ENCODE data around the gene ANKRD33B.
A peak's percentile ranks its signal among the peaks of the same experiment; 100 is the strongest.
"Not testable (repeated sequence)": the region's sequence is repeated elsewhere in the genome, so short reads cannot be mapped to it uniquely, and the experiment has no call there.

The ANKRD33B gene

DNA sequence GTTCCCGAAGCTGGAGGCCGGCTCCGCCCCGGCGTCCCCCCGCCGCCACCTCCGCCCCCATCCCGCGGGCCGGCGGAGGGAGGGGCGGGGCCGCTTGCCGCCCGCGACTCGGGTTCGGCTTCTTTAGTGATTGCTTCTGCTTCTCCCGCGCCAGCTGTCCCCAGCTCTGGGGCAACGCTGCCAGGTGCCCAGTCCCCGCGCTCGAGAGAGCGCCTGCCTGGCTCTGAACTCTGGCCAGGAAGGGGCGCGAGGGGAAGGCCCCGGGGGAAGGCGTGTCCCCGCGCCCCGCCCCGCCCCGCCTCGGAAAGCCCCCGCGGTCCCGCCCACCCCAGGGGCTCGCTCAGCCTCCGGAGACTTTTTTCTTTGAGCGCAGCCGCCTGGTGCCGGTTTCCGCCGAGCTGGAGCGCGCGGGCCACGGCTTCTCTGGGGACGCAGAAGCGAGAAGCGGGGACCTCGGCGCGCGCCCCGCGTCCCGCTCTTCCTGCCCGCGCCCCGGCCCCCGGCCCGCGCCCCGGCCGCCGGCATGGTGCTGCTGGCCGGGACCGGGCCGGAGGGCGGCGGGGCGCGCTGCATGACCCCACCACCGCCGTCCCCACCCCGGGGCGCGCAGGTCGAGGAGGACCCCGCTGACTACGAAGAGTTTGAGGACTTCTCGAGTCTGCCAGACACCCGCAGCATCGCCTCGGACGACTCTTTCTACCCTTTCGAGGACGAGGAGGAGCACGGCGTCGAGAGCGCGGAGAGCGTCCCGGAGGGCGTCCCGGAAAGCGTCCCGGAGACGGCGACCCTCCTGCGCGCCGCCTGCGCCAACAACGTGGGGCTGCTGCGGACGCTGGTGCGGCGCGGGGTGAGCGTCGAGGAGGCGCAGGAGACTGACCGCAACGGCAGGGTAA, at the start of gene ANKRD33B:
TSS of gene ANKRD33B (plus strand) at position 126 of the 893 bp plus-strand sequence. CDS start at position 524, 398 bp downstream.
- H3K27me3 Mint-ChIP-seq: peaks cover 75% of the 10 kb centered on the region
- H3K4me3 Mint-ChIP-seq: peak within 1 kb of the TSS; percentile 82
- CTCF ChIA-PET: interaction anchor here (1.2 kb wide), 1 partner anchor 63 kb away, joined by 6 read pairs; no protein-coding TSS in a partner anchor
- H3K27ac Mint-ChIP-seq: no peak within 1 kb of the TSS
- no peaks in the 10 kb centered on the region for H3K9me3 Mint-ChIP-seq
- H3K36me3 Mint-ChIP-seq: no peaks in the 10 kb centered on the region
- peaks cover 24% of the 10 kb centered on the region for H3K4me1 Mint-ChIP-seq
- DNase-seq: peak; percentile 87

DNA sequence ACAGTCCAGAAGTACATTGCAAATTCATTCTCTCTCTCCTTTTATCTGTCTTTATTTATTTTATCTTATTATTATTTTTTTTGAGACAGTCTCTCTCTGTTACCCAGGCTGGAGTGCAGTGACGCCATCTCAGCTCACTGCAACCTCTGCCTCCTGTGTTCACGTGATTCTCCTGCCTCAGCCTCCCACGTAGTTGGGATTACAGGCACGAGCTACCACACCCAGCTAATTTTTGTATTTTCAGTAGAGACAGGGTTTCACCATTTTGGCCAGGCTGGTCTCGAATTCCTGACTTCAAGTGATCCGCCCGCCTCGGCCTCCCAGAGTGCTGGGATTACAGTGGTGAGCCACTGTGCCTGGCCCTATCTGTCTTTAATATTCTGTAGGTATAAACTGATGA, 49.3 kb upstream of the ANKRD33B start:
- H3K4me1 Mint-ChIP-seq, H3K27me3 Mint-ChIP-seq, H3K27ac Mint-ChIP-seq, H3K9me3 Mint-ChIP-seq, CTCF ChIA-PET, DNase-seq, H3K4me3 Mint-ChIP-seq, H3K36me3 Mint-ChIP-seq: not testable (repeated sequence)

DNA sequence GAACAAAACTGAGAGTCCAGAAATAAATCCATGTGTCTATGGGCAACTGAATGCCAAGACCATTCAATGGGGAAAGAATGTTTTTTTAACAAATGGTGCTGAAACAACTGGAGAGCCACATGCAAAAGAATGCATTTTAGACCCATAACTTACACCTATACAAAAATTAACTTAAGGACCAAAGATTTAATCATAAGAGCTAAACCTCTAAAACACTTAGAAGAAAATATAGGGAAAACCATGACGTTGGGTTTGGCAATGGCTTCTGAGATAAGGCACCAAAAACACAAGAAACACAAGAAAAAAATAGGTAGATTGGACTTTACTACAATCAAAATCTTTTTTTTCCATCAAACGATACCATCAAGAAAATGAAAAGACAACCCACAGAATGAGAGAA, 48.4 kb upstream of the ANKRD33B start:
- H3K4me3 Mint-ChIP-seq: no peak overlapping the region
- no peaks in the 10 kb centered on the region for H3K9me3 Mint-ChIP-seq
- no peak for DNase-seq
- CTCF ChIA-PET: no interaction called here
- H3K4me1 Mint-ChIP-seq: no peaks in the 10 kb centered on the region
- peaks cover 4% of the 10 kb centered on the region for H3K27me3 Mint-ChIP-seq
- H3K27ac Mint-ChIP-seq: no peak overlapping the region
- no peaks in the 10 kb centered on the region for H3K36me3 Mint-ChIP-seq

DNA sequence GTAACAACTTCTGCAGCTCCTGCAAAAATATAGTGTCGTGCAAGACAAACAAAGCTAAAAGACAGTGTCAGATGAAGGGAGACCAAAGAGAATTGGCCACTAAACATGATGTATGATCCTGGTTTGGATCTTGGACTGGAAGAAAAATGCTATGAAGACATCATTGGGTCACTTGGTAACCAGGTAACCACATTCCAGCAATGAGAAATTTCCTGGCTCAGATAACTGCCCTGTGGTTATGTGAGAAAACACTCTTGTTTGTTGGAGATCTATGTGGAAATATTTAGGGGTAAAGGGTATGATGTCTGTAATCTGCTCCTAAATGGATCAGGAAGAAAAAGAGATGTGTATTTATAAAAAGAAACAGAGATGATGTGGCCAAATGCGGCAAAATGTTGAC, 45.5 kb upstream of the ANKRD33B start:
- Mint-ChIP-seq H3K36me3 (no peaks in the 10 kb centered on the region), H3K27ac (no peak overlapping the region), H3K9me3 (no peaks in the 10 kb centered on the region), H3K27me3 (no peaks in the 10 kb centered on the region), H3K4me3 (no peak overlapping the region), H3K4me1 (no peaks in the 10 kb centered on the region)
- CTCF ChIA-PET: no interaction called here
- no peak for DNase-seq

DNA sequence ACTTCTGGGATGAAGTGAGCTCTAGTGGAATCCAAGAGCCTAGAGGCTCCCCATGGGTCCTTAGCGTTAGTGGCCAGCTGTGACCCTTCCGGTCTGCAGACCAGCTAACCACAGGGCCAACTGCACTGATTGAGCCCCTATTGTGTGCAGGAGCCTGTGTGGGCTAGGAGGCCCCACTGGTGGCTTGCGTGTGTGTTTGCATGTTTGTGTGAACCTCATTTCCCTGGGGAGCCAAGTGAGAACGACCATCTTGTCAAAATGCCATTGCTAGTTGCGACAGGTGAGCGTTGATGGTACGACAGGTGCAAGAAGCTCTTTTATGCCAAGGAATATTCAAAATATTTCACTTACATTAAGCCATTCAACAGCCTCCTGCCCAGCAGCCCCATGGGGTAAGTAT, 44.1 kb upstream of the ANKRD33B start:
- no peaks in the 10 kb centered on the region for H3K36me3 Mint-ChIP-seq
- H3K4me1 Mint-ChIP-seq: no peaks in the 10 kb centered on the region
- H3K27me3 Mint-ChIP-seq: peaks cover 5% of the 10 kb centered on the region
- CTCF ChIA-PET: no interaction called here
- no peak overlapping the region for H3K4me3 Mint-ChIP-seq
- no peak overlapping the region for H3K27ac Mint-ChIP-seq
- H3K9me3 Mint-ChIP-seq: no peaks in the 10 kb centered on the region
- DNase-seq: no peak

DNA sequence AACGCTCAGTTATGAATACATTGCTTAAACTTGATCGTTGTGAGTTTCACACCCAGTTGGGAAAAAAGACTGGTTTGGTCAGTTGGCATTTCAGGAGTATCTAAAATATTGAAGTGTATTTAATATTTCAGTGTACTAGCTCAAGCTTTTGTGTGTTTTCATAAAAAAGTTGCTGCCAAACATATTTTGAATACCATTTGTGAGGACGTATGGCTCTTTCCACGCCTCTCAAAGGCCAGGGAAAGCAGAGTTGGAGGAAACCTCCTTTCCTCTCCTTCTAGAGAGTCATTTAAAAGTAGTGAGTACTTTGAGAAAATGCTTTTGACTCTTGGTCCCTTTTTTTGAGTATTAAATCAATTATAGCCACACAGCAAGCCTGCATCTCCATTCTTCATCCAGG, 43.2 kb upstream of the ANKRD33B start:
- Mint-ChIP-seq H3K27ac (no peak overlapping the region), H3K4me3 (no peak overlapping the region)

DNA sequence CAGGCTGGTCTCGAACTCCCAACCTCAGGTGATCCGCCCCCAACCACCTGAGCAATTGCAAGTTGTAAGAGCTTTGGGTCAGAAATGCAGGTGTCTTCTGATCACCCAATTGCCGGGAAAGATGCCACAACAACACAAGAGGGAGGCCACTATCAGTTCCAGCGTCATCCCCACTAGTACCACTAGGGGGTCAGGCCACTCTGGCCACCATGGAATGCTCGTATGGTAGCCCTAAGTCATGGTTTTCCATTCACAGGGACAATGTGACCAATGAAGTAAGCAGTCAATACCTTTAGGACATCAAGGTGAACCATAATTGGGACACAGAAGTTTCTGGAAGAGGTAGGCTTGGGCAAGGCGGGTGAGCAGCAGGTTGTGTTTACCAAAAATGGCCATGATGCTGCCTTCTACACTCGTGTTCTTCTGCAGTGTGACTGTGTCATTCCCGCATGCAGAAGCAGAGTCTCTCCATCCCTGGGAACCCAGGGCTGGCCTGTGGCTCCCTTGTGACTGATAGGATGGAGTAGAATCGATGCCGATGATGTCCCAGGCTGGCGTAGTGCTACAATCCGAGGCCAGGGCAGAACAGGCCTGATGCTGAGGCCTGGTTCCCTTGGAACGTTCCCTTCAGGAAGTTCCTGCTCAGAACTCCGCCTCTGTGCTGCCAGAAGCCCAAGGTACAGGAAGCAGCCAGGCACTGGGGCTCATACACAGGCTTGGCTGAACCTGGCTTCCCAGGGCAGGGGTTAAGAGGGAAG, 42.2 kb upstream of the ANKRD33B start:
- no peaks in the 10 kb centered on the region for H3K36me3 Mint-ChIP-seq
- no peaks in the 10 kb centered on the region for H3K4me1 Mint-ChIP-seq
- CTCF ChIA-PET: no interaction called here
- no peak overlapping the region for H3K27ac Mint-ChIP-seq
- H3K27me3 Mint-ChIP-seq: peaks cover 8% of the 10 kb centered on the region
- no peak overlapping the region for H3K4me3 Mint-ChIP-seq
- H3K9me3 Mint-ChIP-seq: no peaks in the 10 kb centered on the region
- DNase-seq: no peak

More for the DNA sequence above, 43.2 kb upstream of the ANKRD33B start:
- Mint-ChIP-seq H3K36me3 (no peaks in the 10 kb centered on the region), H3K4me1 (no peaks in the 10 kb centered on the region), H3K27me3 (peaks cover 8% of the 10 kb centered on the region), H3K9me3 (no peaks in the 10 kb centered on the region)
- no peak for DNase-seq
- CTCF ChIA-PET: no interaction called here

DNA sequence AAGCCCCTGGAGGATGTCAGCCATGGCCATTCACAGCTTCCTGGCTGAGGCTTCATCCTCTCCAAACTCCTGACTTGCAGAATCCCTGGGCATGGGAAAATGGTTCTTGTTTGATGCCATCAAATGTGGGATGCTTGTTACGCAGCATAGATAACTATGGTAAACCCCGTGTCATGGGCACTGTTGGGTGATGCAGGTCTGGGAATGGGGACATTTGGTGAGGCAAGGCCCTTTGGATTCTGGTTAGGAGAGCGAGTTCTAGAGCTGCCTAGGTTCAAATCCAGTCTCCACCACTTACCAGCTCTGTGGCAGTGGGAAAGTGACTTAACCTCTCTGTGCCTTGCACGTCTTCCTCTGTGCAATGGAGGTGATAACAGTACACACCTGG, 41.7 kb upstream of the ANKRD33B start:
- no peak for DNase-seq
- CTCF ChIA-PET: no interaction called here
- no peak overlapping the region for H3K27ac Mint-ChIP-seq

DNA sequence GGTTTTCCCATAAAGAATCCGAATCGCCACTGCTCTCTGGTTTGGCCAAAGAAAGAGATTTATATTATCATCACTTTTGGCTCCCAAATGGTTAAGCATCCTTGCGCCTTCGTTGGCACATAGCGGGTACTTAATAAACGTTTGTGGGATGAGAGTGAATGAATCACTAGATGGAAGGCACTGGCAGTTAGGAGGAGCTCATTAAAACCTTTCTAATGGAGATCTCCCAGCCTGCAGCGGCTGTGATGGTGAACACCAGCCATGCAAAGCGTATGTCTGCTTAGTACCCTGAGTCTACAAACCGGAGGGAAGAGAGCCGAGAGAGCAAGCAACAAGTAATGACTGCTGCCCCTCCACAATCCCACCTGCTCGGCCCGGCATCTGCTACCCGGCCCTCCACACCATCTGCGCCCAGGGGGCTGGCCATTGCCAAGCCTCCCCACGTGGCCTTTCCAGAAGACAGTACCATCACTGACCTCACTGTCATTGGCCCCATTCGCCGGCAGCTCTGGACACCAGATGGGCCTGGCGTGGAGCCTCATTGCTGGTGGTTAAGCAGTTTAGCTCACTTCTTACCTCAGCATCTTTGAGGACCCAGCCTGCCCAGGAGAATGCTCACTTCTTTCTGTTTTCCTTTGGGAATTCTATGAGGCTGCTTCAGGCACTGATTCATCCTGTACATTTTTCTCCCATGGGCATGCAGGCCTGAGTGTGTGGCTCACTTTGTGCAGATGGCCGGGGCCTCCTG, 39.3 kb upstream of the ANKRD33B start:
- Mint-ChIP-seq H3K9me3 (no peaks in the 10 kb centered on the region), H3K4me1 (peaks cover 2% of the 10 kb centered on the region), H3K27ac (no peak overlapping the region), H3K36me3 (no peaks in the 10 kb centered on the region), H3K27me3 (peaks cover 8% of the 10 kb centered on the region), H3K4me3 (no peak overlapping the region)
- CTCF ChIA-PET: no interaction called here
- DNase-seq: no peak

More for the DNA sequence above, 41.7 kb upstream of the ANKRD33B start:
- Mint-ChIP-seq H3K4me3 (no peak overlapping the region), H3K9me3 (no peaks in the 10 kb centered on the region), H3K27me3 (peaks cover 8% of the 10 kb centered on the region), H3K4me1 (no peaks in the 10 kb centered on the region), H3K36me3 (no peaks in the 10 kb centered on the region)

DNA sequence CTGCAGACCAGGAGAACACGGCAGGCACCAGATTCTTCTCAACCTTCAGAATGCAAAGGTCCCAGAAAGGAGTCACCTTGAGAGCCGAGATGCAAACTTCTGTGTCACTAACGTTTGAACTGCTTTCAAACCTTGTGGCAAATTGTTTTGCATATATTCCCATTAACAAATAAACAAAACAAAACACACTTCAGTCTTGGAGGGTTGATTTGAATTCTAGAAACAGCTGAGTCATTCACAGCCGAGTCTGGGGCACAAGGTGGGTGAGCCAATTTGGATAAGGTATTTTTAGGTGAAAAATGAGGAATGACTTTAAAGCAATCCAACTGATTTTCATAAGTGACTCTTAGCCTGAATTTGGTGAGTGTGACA, 38.8 kb upstream of the ANKRD33B start:
- H3K9me3 Mint-ChIP-seq: no peaks in the 10 kb centered on the region
- CTCF ChIA-PET: no interaction called here
- H3K4me1 Mint-ChIP-seq: peaks cover 2% of the 10 kb centered on the region
- H3K4me3 Mint-ChIP-seq: no peak overlapping the region
- no peaks in the 10 kb centered on the region for H3K36me3 Mint-ChIP-seq
- DNase-seq: no peak
- peaks cover 8% of the 10 kb centered on the region for H3K27me3 Mint-ChIP-seq
- H3K27ac Mint-ChIP-seq: no peak overlapping the region

DNA sequence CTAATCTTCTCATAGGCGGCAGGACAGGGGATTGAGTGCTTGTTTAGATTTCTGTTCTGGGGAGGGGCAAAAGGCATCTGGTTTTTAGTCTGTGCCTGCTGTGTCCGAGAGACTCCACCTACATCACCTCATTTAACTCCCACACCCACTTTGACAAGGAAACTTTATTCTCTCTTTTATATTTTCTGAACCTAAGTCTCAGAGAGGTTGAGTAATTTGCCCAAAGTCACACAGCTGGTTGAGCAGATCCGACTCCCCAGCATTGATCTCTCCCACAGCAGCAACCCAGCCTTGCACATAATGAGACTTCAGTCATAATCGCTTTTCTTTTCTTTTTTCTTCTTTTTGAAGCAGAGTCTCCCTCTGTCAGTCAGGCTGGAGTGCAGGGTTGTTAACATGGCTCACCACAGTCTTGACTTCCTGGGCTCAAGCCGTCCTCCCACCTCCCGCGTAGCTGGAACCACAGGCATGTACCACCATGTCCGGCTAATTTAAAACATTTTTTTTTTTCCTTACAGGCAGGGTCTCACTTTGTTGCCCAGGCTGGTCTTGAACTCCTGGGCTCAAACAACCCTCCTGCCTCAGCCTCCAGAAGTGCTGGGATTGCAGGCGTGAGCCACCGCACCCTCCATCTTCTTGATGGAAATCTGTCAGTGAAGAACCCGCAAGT, 36.5 kb upstream of the ANKRD33B start:
- no peaks in the 10 kb centered on the region for H3K36me3 Mint-ChIP-seq
- CTCF ChIA-PET: no interaction called here
- H3K9me3 Mint-ChIP-seq: no peaks in the 10 kb centered on the region
- peaks cover 8% of the 10 kb centered on the region for H3K27me3 Mint-ChIP-seq
- no peak overlapping the region for H3K4me3 Mint-ChIP-seq
- no peak overlapping the region for H3K27ac Mint-ChIP-seq
- DNase-seq: no peak
- H3K4me1 Mint-ChIP-seq: peaks cover 2% of the 10 kb centered on the region

DNA sequence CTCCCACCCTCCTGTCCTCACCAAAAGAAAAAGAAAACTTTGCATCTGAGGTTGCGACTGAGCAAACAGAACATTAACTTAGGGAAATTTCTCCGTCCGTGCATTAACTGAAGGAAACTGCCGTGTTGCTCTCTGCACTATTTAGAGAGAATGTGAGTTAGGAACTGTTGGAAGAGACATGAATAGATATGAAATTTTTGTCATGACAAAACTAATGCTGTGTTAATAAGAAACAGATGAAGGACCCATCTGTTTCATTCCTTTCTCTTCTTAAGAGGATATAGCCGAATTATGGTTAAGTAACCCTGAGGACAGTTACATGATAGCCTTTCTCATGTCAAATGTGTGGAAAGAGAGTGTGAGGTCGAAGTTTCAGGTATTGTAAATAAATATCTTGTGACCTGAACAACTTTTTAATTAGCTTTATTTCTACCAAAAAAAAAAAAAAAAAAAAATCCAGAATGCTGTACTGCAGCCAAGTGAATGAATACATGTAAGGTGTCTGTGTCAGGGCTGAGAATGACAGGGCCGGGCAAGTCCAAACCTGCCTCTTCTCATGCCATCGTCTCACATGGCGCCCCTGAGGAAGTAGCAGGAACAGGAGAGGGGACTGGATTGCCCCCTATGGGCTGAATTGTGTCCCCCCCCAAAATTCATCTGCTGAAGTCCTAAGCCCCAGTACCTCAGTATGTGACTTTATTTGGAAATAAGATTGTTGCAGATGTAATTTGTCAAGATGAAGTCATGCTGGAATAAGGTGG, 35.6 kb upstream of the ANKRD33B start:
- no peak overlapping the region for H3K4me3 Mint-ChIP-seq
- peaks cover 2% of the 10 kb centered on the region for H3K4me1 Mint-ChIP-seq
- peaks cover 16% of the 10 kb centered on the region for H3K27me3 Mint-ChIP-seq
- no peaks in the 10 kb centered on the region for H3K9me3 Mint-ChIP-seq
- CTCF ChIA-PET: no interaction called here
- H3K27ac Mint-ChIP-seq: no peak overlapping the region
- no peak for DNase-seq
- H3K36me3 Mint-ChIP-seq: no peaks in the 10 kb centered on the region

DNA sequence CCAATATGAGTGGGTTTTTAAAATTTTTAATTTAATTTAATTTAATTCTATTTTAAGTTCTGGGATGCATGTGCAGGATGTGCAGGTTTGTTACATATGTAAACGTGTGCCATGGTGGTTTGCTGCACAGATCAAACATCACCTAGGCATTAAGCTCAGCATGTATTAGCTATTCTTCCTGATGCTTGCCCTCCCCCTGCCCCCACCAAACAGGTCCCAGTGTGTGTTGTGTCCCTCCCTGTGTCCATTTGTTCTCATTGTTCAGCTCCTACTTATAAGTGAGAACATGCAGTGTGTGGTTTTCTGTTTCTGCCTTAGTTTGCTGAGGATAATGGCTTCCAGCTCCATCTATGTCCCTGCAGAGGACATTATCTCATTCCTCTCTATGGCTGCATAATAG, 35.0 kb upstream of the ANKRD33B start:
- Mint-ChIP-seq H3K4me3 (no peak overlapping the region), H3K36me3 (no peaks in the 10 kb centered on the region), H3K27ac (no peak overlapping the region), H3K4me1 (peaks cover 2% of the 10 kb centered on the region), H3K27me3 (peaks cover 17% of the 10 kb centered on the region), H3K9me3 (no peaks in the 10 kb centered on the region)
- CTCF ChIA-PET: no interaction called here
- DNase-seq: no peak

All from activated naive CD4-positive, alpha-beta T cell treated with anti-CD3 and anti-CD28 coated beads, Interleukin-2, amount 10 ng/mL, durations not matched to agents 7 days and 5 days (primary cell).